22Rv1 (cell line): ENCODE measurements around the gene PPP1R1B.

Source experiments
- H3K27ac ChIP-seq: fragments of 450-650 bp; 2 replicates; pipeline ENCODE4 v1.5.1; 2017
- CTCF ChIP-seq: fragments of 450-650 bp; IDR thresholded peaks from 2 replicates; pipeline ENCODE4 v1.5.1; 2017; ENCODE audit warnings: mild to moderate bottlenecking
- ZFX ChIP-seq: fragments of 450-650 bp; IDR thresholded peaks from 2 replicates; pipeline ENCODE4 v1.6.1; 2017; ENCODE audit warnings: antibody characterized with exemption, borderline replicate concordance

PPP1R1B gene

GRCh38 chr17:39638317-39638716, 11.6 kb downstream of the PPP1R1B start:
- no peak overlapping the region for H3K27ac ChIP-seq
- TF ChIP-seq ZFX (no peak), CTCF (no peak)

DNA sequence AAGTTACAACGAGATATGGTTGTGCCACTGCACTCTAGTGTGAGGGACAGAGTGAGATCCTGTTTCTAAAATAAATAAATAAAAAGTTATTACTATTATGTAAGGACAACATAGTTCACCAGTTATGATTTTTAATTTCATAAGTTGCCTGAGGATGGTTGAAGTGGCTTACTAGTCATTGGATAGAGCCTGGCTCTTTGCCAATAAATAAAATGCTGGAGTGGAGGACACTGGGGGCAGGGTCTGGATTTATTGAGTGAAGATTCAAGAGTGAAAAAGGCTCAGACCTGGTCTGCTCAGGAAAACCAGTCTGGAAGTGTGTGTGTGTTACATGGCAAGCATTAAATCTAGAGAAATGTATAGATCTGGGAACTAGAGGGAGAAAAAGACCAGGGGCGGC, 12.3 kb downstream of the PPP1R1B start:
- TF ChIP-seq ZFX = no peak
- no peak for TF ChIP-seq CTCF

GRCh38 chr17:39639566-39640458, 13.1 kb downstream of the PPP1R1B start:
- no peak overlapping the region for H3K27ac ChIP-seq
- TF ChIP-seq ZFX (no peak), CTCF (no peak)

More for the DNA sequence above, 12.3 kb downstream of the PPP1R1B start:
- no peak overlapping the region for H3K27ac ChIP-seq

DNA sequence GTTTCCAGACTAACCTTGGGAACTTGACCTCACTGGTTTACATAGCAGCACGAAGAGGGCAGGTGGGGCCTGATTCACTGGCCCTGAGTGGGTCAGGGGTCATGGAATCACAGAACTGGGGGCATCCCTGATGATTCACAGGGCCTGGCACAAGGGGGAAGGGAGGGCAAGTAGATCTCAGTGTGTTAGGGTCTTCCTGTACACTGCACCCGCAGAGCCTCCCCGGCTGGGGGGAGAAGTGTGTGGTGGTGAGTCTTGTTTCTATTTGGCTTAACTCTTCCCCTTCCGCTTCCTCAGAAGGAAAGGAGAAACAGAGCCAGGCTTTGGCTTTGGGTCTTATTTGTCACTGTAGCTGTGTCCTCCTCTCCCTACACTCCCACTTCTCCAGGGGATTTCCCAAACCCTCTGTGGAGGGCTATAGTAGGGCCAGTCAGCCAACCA, 13.9 kb downstream of the PPP1R1B start:
- H3K27ac ChIP-seq = no peak overlapping the region
- TF ChIP-seq CTCF (no peak), ZFX (no peak)

DNA sequence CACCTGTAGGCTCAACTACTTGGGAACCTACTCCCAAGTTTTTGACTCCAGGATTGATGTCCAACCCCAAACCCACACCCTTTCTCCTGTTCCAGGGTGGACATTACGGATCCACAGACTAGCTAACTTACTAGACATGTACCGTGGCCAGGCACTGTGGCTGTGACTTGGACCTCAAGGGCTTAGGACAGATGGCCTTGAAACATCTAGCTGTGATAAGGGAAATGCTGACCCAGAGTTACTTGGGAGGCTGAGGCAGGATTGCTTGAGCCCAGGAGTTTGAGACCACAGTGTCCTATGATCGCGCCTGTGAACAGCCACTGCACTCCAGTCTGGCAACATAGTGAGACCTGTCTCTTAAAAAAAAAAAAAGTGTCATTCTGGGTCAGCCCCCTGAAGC, 14.3 kb downstream of the PPP1R1B start:
- H3K27ac ChIP-seq = no peak overlapping the region
- TF ChIP-seq CTCF (no peak), ZFX (no peak)

DNA sequence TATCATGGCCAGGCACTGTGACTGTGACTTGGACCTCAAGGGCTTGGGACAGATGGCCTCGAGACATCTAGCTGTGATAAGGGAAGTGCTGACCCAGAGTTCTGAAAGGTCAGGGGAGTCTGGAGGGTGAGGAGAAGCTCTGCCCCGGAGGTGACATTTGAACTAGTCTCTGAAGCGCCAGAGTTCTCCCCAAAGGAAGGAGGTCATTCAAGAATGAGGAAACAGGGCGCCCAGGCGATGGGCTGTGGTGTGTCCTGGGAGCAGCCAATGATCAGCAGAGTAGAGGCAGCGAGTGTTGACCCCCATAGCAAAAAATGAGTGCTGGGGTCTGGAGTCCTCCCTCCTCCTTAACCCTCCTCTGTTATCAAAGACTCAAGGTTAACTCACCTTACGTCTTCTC, 15.1 kb downstream of the PPP1R1B start:
- no peak overlapping the region for H3K27ac ChIP-seq
- TF ChIP-seq CTCF (no peak), ZFX (no peak)

DNA sequence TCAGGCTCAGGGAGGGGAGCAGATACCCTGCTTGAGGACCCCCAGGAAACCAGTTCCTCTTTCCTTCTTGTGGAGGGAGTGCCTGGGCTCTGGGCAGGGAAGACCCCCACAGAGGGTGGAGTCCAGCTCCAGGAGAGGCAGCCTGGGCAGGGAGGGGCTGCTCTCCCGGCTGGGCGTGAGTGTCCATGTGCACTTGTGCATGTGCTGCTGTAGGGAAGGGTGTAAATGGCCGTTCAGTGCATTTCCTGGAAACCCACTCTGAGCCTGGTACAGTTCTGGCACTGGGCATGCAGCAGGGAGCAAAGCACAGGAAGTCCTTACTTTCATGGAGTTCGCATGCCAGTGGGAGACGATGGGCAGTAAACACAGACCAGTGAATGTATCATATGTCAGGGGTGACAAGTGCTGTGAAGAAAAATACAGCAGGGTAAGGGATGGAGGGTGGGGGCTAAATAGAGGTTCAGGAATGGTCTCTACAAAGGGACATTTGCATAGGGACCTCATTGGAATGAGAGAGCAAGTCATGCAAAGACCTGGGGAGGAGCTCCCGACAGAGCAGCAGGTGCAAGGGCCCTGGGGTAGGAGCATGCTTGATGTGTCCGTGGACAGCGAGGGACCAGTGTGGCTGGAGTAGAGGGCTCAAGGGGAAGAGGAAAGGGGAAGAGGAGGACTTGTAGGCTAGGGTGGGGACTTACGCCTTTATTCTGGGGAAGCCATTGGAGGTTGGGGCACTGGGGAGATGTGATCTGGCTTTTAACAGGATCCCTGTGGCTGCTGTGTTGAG, 15.7 kb downstream of the PPP1R1B start:
- TF ChIP-seq CTCF (no peak), ZFX (no peak)
- H3K27ac ChIP-seq = no peak overlapping the region
